ENCODE data around the gene RAB3D.

GRCh38 chr19:11383706-11384048 lies 44.2 kb upstream of the RAB3D start:
- TF ChIP-seq EZH2 (IDR thresholded peaks at IDR 0.05; ENCODE audit: insufficient read depth, poor library complexity, severe bottlenecking) (no peak), EZH2phosphoT487 (IDR thresholded peaks at IDR 0.05; ENCODE audit: insufficient read depth, low read depth) (no peak)
